HG03469 (cell line): ENCODE data around the gene IRS1.
A peak's percentile ranks its signal among the peaks of the same experiment; 100 is the strongest.

Experiments
- ATAC-seq: cut with Tn5 transposase; IDR thresholded peaks from one replicate; pipeline ENCODE4 v1.9.1; 2021; ENCODE audit warnings: mild to moderate bottlenecking, moderate library complexity, moderate number of reproducible peaks; ENCODE audit not compliant: unreplicated experiment

Gene IRS1

DNA sequence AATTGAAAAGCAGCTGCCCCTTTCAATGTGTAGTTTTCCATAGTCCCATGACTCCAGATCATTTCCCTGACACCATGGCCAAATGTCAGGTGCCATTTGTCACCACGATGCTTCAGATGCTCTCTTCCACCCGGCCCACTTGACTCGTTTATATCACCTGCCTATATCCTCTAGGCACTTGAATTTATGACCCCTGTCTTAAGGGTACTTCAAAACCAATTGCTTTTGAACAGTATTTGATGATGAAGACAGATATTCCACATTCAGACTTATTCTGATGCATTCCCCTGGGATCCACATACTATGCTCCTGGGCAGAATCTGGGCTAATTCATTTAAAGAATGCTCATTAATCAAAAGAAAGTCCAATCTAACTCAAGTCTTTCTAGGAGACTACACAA is 19.3 kb upstream of the IRS1 start:
- no peak for ATAC-seq

DNA sequence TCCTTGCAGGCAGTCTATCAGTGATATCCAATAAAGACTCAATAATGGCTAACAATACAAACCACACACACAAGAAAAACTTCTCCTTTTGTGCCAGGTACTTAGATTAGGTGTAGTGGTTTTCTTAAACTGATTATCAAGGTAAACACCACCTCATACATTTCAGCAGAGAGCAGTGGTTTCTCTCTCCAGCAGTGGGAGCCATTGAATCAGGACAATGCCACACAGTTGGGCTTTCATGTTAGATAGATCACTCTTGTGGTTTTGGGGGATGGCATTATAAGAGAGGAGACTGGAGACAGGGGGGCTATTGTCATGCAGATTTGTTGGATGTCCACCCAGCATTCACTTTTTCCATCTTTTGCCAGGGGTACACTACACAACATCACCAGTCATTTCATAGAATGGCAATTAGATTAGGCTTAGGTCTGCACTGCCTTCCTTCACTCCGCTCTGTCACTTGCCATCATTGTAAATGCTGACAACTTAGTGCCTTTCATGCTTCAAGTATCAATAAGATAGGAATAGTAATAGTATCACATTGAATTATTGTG is 13.6 kb upstream of the IRS1 start:
- ATAC-seq = no peak

DNA sequence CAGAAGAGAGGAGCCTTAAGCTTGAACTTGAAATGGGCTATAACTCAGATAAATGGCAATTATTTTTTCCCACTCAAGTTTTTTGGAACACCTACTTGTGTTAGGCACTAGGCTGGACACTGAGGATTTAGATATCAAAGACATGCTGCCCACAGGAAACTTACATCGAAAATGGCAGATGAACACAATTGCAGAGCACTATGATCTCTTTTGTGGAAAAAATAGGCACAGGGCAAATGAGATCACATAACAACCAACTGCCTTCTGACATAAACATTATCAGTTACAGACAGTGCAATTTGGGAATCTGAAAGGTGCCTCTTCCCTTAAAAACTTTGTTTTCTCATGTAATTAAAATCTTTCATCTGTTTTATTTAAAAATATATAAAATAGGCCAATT is 3.8 kb upstream of the IRS1 start:
- ATAC-seq = no peak

DNA sequence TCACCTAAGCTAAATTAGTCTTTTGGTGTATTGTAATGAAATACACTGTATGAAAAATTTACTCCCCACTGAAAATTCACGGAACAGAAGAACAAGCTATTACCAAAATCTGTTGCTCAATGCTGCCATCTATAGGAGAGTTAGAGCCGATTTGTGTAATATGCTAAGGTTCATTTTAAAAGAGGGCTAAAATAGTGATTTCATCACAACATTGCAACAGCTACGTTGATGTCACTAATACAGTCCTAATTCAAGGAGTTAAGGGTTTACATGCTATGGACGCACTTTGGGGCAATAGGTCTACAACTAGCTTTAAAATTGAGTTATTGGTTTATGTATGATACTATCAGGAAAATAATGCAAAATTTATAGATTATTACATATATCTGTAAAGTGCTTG is 3.0 kb upstream of the IRS1 start:
- ATAC-seq = no peak

DNA sequence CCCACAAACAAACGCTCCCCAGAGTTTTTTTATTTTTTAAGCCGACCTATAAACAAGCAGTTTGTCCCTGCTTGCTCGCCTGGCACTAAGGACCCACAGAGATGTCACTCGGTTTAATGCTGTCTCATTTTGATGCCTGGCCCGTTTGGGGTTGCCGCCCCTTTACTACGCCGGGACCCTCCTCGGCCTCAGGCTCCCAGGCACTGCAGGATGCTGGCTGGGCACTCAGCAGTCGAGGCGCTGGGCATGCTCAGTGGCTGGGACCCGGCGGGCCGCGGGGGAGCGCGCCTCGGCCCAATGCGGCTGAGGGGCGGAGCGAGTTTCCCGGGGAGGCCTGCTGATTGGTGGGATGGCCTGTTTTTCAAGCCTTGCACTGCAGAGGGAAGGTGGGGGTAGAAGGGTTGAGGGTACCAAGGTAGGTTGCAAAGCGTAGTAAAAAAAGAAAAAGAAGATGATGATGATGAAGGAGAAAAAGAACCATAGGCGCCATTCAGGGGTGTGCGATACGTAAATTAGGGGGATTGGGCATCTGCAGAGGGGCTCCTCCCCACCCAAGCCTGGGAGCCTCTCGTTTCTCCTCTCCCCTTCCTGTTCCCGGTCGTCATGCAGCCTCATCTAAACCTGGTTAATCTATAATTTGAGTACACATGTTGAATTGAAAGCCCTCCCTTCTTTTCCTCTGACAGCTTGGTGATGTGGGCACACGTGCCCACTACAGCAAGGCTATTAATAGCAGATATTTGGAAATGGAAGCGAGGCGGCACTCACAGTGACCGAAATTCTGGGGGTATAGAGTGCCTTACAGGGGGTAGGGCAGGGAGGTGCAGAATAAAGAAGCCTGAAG is 1.5 kb upstream of the IRS1 start:
- peak; percentile 79 for ATAC-seq

DNA sequence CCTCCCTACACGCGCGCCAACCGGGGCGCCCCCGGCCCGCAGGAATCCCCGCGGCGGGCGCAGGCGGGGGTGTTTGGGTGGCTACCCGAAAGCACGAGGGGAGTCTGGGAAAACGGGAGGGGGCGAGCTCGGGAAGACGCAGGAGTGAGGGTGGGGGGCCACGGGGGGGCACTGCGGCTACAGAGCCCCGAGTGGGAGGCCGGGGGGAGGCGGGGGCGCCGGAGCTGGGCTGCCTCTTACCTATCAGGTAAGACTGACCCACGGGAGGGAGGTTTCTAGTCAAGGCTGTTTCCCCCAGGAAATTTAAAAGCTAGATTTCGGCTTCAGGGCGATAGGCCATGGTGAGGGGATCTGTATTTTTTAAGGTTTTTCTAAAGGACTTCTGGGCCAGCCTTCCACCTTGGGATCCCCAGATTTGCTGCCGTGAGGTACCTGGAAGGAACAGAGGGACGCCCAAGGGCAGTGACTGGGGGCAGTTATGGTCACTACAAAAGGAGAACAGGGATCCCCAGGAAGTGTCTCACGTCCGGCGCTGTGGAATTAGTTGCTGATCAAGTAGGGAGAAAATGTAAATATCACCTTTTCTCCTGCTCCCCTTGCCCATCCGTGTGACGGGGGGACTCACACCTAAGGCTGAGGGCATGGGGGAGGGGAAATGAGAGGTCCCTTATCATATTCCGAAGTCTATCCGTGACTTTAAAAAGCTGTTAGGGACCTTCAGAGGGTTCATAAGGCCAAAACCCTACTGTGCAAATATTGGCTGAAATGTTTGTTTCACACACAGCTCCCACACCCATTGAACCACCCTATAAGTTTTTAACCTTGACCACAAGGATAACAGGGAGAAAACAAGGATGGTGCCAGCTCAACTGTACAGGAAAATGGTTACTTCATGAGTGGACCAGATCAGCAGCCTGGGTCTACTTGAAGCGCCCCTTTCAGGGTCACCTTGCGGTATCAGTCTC is 638 bp upstream of the IRS1 start:
- no peak for ATAC-seq

DNA sequence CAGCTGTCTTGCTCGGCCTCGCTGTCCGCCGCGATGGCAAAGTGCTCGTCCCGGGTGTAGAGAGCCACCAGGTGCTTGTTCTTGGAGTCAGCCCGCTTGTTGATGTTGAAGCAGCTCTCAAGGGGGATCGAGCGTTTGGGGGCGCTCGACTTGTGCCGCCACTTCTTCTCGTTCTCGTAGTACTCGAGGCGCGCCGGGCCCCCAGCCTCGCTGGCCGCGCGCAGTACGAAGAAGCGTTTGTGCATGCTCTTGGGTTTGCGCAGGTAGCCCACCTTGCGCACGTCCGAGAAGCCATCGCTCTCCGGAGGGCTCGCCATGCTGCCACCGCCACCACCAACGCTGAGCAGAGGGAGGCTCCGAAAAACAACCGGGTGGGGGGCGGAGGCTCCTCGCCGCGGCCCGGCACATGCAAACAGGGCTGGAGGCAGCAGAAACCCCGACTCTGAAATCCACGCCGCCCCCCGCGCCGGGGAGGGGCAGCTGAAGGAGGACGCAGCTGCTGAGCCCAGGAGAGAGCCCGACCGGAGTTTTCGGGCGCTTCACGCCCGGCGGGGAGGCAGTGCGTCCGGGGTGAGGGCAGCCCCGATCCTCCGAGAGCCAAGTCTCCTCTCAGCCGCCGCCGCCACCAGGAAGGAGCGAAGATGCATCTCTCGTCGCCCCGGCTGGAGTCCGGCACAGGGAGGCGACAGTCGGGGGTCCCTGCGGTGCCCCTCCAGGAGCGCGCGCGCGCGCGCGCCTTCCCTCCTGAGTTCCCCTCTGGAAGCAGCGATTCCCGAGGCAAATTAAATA is 1.0 kb downstream of the IRS1 start:
- ATAC-seq = peak; percentile 17

DNA sequence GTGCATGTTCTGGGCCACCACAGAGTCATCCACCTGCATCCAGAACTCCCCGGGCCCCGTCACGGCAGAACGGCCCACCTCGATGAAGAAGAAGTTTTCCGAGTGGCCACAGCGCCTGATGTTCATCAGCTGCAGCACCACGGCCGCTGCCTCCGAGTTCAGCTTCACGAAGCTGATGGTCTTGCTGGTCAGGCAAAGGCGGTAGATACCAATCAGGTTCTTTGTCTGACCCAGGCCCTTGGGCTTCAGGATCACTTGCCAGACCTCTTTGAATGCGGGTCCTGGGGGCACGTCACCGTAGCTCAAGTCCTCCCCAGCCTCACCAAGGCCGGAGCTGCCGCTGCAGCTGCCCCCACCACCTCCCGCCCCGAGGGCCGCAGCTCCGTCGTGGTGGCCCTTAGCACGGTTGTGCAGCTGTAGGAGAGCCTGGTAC is 1.6 kb downstream of the IRS1 start:
- no peak for ATAC-seq

DNA sequence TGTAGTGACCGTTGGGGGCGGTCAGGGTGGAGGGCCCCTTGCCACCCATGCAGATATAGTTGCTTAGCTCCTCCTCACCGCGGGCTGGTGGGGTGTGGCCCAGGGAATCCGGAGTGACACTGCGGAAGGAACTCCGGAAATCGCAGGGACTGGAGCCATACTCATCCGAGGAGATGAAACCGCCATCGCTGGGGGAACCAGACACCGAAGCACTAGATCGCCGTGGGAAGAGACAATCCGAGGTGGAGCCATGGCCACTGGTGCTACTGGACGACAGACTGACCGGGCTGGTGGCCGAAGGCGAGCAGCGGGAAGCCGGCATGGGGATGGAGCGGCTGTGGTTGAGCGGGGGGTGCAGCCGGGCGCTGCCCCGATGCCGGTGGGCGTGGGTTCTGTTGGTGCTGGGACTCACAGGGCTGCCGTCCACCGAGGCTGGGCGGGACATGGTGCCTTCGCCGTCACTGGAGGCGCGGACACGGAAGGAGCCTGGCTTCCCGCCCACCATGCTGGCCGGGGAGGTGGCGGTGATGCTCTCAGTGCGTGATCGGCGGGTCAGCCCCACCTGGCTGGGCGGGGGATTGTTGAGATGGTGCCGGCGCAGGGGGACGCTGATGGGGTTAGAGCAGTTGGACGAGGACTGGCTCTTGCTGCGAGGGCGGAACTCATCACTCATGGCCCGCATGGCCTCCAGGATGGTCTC is 2.2 kb downstream of the IRS1 start:
- ATAC-seq = no peak

DNA sequence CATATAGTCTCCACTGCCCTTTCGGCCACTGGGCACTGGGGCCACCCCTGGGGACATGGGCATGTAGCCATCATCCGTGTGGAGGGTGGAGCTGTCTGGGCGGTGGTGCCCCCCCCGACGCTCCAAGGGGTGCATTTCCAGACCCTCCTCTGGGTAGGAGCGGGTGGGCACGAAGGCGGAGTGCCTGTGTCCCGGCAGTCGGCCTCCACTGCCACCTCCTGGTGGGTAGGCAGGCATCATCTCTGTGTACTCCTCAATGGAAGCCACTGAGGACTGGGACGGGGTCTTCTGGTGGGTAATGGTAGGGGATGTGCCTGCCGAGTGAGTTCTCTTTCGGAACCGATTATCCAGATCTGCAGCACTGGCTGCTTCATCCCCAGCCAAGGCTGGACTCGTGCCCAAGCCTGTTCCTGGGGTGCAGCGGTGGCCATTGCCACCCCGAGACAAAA is 2.8 kb downstream of the IRS1 start:
- ATAC-seq = no peak

DNA sequence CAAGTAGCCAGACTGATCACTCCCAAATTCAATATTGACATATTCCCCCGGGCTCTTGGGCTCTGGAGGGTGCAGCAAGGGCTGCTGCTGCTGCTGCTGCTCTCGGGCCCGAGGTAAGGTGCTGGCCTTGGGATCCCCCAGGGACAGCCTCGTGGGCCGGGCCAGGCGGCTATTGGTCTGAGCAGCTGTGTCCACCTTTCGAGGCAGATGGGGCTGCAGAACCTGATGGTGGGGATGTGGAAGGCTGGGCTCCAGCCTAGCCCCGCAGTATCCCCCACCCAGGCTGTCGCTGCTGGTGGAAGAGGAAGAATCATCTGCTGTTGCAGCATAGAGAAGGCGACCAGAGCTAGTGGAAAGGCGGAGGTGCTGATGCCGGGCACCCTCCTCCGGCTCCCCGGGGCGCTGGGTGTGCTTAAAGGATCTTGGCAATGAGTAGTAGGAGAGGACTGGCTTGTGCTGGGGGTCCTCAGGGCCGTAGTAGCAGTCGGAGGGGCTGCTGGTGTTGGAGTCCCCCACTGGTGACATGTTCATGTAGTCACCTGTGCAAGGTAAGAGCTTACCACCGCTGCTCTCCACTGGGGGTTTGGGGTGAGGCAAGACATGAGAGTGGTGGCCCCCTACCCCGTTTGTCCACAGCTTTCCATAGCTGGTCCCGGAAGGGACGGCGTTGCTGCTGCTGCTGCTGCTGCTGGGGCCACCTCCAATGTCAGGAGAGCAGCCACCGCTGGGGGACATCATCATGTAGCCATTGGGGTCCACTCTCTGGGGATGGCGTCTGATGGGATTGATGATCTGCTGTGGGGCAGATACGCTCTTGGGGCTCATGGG is 3.4 kb downstream of the IRS1 start:
- ATAC-seq = no peak

DNA sequence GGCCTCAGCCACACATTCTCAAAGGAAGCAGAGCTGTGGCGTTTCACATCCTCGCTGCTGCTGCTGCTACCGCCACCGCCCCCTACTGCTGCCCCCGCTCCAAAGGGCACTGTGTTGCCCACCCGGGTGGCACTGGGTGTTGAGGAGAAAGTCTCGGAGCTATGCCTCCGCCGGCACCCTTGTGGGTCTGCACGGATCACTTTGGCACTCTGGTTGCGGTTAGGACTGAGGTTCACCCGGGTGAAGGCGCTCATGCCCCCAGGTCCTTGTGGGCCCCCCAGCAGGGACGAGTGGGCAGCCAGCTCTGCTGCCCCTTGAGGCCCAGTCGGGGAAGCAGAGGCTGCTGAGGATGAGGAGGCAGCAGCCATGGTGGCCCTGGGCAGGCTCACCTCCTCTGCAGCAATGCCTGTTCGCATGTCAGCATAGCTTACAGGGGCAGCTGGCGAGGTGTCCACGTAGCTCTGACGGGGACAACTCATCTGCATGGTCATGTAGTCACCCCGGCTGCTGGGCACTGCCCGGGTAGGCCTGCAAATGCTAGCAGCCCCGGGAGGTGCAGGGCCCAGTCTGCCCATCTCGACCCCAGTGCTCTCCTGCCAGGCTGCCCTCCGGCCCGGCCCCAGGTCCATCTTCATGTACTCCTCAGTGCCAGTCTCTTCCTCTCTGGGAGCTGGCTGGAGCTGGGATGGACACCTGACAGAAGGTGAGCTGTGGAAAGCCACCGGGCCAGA is 4.2 kb downstream of the IRS1 start:
- no peak for ATAC-seq

DNA sequence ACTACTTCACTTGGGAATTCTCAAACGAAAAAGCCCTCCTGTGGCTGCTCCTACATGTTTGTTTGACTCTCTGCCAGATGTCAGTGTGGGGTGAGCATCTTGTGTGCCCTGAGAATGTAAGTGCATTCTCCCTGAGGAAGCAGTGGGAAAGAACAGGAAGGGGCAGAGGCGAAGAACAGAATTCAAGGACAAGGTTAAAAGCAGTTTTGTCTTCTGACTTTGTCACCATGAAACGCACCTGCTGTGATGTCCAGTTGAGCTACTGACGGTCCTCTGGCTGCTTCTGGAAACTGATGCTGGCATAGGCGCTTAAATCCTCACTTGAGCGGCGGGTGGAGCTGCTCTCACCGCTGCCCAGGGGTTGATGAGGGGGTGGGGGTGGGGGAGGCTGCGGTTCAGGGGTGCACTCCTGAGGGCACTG is 4.9 kb downstream of the IRS1 start:
- no peak for ATAC-seq

DNA sequence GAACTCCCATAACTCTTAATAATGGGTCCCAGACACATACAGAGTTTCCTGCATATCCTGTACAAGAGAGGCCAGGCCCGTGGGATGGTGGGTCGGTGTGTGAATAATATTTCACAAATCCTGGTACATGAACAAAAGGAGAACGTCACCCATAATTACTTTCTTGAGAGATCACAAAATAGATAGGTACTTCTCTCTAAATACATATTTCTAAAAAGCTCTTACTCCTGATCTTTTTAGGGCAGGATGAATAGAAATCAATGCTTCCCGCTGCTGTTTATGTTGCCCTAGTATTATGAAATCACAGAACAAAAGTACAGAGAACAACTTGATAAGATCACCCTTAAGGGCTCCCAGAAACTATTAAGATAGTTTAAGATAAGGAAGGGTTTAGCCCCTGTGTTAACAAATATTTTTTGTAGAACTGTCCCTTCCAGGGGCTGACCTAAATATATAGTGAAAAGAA is 5.4 kb downstream of the IRS1 start:
- ATAC-seq = no peak

DNA sequence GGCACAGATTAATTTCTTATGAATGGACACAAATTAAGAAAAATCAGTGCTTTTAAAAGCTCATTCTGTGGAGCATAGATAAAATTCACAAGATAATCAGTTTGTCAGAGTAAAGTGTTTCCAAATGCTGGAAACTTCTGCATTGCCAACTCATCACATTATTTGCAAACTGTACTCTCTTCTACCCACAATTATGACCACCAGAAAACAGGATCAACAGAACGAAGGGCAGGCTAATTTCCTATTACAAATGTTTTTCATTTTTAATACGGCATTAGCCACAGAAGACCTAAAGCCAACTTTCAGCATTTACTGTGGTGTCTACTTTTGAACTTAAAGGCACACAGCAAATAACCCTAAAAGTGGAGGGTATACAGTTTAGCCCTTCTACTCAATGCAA is 6.0 kb downstream of the IRS1 start:
- no peak for ATAC-seq

DNA sequence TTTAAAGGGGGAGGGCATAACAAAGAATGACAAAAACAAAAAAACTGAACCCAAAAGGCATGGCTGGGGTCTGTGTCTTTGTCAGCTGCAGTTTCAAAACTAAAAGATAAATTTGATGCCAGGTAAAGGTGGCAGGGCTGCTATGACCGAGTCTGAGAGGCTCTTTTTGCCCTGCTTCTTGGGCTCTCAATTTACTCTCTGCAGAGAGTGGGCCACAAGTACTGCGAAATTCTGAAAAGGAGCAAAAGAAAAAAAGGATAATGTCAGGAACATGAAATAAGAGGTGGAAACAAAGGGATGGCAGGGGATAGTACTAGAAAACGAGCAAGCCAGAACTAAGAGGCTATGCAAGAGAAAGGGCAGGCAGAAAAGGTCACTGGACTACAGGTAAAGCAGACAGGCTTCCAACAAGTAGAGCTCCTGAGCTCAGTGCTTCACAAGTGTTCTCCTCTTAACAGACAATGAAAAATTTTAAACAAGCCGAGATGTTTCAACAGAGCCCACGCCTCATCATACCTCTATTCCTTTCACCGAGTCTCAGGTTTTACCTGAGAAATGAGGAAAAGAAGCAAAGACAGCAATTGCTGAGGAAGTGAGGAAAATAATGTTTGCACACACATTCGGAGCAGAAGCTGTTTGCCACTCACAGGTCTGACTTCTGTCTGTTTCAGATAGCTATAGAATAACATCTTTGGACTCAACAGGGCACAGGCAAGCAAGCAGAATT is 7.3 kb downstream of the IRS1 start:
- no peak for ATAC-seq

DNA sequence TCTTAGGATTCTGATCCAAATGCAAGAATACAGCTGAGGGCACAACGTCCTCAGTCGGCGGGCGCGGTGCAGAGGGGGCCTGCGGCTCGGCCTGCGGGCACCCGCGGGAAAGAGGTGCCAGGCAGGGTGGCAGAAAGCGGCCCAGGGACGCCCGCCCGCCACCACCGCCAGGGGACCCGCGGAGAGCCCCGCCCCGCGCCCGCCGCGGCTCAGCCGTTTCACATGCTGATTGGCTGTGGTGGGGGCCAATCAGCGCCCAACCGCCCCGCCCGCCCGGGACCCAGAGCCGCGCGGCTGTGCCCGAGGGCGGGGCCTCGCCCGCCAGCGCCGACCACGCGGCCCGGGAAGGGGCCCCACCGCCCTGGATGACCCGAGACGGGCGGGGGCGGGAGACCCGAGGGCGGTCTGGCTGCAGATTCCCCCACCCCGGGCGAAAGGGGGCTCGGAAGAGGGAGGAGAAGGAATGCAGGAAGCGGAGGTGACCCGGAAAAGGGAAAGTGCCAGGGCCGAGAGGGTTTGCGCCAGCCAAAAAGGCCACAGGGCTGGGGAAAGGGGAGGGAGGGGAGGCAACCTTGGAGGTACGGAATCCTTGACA is 8.0 kb downstream of the IRS1 start:
- ATAC-seq = peak; percentile 95
